GM19193 (cell line): ENCODE data around the gene NRCAM.

Experiments used
- POLR2A ChIP-seq: IDR thresholded peaks from 4 replicates; pipeline ENCODE4 v1.6.1; 2011; ENCODE audit not compliant: insufficient read depth, insufficient read length; ENCODE audit errors: extremely low read depth

NRCAM gene

GRCh38 chr7:108419961-108420908 lies 36.0 kb downstream of the NRCAM start:
- no peak for TF ChIP-seq POLR2A

DNA sequence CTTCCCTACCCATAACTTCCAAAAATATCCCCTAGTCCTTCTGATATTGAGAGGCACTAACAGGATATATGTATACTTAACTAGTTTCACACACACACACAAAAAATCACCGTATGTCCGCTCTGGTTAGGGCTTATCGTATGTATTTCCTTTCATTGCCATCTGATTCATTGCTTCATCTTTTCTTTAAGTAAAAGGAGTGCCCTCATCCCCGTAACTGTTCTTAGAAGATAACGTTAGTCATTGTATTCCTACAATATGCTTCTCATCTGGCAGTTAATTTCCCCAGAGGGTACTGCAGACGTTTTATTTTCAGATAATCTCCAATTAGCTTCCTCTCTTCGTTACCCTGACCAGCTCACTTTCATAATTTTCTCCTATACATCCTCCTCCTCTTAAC lies 37.3 kb downstream of the NRCAM start:
- no peak for TF ChIP-seq POLR2A

- TF ChIP-seq POLR2A, result no peak
Measured at GRCh38 chr7:108417926-108418325, 38.3 kb downstream of the NRCAM start.

DNA sequence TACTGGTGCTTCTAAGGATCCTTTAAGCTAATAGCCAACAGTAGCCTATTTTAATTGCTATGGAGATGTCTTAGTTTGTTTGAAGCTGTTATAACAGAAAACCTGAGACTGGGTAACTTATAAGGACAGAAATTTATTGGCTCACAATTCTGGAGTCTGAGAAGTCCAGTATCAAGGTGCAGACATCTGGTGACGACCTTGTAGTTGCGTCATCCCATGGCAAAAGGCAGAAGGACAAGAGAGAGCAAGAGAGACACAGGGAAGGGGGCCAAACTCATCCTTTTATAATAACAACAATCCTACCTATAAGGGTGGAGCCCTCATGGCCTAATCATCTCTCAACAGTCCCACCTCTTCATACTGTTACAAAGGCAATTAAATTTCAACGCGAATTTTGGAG lies 39.1 kb downstream of the NRCAM start:
- TF ChIP-seq POLR2A, result no peak

- TF ChIP-seq POLR2A, result no peak
Measured at GRCh38 chr7:108415821-108416536, 40.3 kb downstream of the NRCAM start.

GRCh38 chr7:108415084-108415483 lies 41.2 kb downstream of the NRCAM start:
- TF ChIP-seq POLR2A, result no peak

- TF ChIP-seq POLR2A, result no peak
Measured at GRCh38 chr7:108413782-108414492, 42.3 kb downstream of the NRCAM start.

DNA sequence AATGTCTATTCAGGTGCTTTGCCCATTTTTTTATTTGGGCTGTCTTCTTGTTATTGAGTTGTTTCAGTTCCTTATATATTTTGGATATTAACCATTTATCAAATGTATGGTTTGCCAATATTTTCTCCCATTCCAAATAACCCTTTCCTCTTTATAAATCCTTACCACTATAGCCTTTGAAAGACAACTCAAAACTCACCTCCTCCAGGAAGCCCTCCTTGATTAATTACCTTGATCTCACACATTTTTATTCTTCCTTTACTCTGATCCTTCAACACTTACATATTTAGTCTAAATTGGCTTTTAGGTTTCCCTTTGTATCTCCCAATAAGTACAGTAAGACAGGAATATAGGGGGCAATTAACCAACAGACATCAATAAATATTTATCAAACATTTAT lies 42.9 kb downstream of the NRCAM start:
- TF ChIP-seq POLR2A, result no peak

DNA sequence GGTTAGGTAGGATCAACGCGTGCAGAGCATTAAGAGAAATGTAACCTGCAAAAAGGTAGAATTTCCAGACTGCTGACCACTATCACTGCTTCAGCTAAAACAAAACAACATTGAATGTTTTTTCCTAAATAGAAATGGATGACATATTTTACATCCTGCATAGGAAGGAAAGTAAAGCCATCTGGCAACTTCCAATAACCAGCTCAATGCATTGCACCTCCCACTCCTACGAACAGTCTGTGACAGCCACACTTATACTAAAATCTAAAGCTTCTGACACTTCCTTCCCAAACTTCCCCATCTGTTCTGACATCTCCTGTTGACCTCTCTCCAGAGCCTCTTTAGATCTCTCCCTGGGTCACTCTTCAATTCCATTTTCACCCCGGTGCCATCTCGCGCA lies 47.1 kb downstream of the NRCAM start:
- TF ChIP-seq POLR2A, result no peak

DNA sequence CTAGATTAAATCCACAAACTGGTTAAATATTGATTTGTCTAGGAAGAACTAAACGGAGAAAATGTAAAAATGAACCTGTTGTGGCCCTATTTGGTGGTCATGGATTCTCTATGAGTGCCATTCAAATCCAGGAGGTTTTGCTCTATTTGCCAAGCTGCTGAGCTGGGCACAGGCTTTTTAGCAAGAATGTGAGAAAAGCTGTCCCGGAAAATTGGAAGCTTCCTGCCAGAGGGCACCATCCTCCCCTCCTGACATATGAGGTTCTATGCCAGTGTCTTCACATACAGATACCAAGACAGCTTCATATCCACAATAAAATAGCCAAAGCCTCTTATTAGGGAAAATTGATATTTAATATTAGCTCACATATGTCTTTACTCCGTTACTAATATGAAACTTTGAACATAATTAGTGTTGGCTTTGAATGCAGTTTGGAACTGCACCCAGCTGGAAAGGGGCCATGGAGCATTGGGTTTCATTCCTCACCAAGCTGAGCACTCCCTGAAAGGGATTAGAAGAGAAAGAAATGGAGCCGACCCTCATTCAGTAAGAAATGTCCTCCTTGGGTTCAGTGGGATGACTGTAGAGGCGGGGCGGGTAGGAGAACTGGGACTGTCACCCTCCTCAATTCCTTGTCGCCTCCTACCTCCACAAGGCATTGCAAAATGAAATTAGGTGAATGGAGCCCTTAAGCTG lies 47.8 kb downstream of the NRCAM start:
- TF ChIP-seq POLR2A, result no peak

- no peak for TF ChIP-seq POLR2A
Measured at GRCh38 chr7:108407676-108408075, 48.6 kb downstream of the NRCAM start.

DNA sequence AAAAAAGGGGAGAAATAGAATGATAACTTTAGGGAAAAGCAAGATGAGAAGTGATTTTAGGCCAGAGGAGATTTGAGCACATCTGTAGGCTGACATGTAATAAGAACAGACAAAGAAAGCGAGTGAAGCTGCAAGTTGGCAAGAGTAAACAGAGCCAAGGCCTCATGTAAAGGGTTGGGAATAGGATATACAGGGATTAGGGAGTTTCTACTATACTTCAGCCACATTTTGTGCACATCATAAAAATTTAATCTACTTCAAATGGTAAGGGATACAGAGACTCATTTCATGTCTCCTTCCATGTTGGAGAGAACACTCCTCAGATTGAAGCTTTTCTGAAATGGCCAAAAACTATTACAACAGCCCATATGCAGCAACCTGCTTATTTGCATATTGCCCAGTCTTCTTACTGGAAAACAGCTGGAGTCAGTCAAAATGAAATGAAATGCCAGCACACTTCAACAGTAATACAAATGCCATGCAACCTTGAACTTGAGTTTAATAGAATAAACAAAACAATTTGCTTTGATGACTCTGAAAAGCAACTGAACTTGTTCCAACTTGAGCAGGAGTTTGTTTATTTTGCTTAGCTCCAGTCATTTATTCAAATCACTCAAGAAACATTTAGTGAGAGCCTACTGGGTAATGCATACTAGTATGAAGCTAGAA lies 49.9 kb downstream of the NRCAM start:
- TF ChIP-seq POLR2A, result no peak

DNA sequence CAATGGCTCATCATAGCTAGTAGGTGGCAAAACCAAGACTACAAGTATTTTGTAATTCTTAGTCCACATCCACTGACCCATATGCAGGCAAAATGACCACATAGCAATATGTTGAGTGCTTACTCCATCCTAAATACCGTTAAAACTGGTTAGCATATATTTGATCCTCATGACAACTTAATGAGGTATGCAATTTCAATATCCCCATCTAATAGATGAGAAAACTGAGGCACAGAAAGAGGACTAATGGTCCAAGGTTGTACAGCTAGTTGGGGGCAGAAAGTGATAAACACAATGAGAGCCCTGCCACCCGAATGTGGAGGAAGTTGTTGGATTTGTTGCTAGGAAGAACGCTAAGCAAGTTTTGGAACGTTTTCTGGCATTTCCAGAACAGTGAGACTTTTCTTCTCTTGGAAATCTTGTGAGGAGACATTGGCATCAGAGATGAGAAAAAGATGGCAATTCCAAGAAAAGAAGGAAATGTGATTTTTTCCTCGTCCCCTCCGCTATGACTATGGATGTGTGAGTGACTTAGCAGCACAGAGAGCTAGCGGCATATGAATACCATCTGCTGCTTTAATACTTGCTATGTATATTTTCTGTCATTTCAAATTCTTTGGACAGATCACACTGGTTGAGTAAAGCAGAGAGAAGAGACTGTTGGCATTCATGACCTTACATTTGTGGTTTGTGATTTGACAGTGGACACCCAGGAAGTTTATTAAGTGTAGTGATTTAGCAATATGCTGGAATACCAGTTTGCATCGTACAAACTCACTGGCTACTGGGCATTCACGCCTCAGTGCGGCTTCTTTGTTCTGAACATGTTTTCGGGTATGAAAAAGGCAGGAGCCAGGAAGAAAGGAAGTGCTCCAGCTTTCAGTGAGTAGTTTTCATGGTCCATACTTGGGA lies 51.5 kb downstream of the NRCAM start:
- no peak for TF ChIP-seq POLR2A
